ENCODE data around the gene HES4.
"Not testable (repeated sequence)": the region's sequence is repeated elsewhere in the genome, so short reads cannot be mapped to it uniquely, and the experiment has no call there.

The HES4 gene

DNA sequence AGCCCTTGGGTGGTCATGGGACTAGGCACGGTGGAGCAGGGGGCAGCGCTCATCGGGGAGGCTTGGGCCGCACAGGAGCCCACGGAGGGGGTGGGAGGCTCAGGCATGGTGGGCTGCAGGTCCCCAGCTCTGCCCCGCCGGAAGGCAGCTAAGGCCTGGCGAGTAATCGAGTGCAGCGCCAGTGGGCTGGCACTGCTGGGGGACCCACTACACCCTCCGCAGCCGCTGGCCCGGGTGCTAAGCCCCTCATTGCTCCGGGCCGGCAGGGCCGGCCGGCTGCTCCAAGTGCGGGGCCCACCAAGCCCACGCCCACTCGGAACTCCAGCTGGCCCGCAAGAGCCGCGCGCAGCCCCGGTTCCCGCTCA lies 18.4 kb upstream of the HES4 start:
- not testable (repeated sequence) for DNase-seq (ENCODE audit: low read depth in 2 of 2)

GRCh38 chr1:1017397-1018320 lies 17.8 kb upstream of the HES4 start:
- not testable (repeated sequence) for DNase-seq (ENCODE audit: low read depth in 2 of 2)

- DNase-seq (ENCODE audit: low read depth in 2 of 2), result no peak
Observed at GRCh38 chr1:1014799-1015681, 15.1 kb upstream of the HES4 start.

DNA sequence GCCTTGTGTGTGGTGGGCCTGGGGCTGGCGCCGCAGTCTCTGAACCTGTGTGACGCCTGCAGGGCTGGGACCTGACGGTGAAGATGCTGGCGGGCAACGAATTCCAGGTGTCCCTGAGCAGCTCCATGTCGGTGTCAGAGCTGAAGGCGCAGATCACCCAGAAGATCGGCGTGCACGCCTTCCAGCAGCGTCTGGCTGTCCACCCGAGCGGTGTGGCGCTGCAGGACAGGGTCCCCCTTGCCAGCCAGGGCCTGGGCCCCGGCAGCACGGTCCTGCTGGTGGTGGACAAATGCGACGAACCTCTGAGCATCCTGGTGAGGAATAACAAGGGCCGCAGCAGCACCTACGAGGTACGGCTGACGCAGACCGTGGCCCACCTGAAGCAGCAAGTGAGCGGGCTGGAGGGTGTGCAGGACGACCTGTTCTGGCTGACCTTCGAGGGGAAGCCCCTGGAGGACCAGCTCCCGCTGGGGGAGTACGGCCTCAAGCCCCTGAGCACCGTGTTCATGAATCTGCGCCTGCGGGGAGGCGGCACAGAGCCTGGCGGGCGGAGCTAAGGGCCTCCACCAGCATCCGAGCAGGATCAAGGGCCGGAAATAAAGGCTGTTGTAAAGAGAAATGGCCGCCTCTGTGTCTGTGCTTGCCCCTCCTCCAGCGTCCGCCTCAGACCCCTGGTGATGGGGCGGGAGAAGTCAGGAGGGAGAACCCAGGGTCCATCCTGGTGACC lies 14.2 kb upstream of the HES4 start:
- DNase-seq (ENCODE audit: low read depth in 2 of 2), result no peak

- peak; percentile 81 to 85 for DNase-seq (ENCODE audit: low read depth in 2 of 2)
Observed at GRCh38 chr1:1013105-1013921, 13.4 kb upstream of the HES4 start, which contains the start of gene ISG15. ISG15 (plus strand) TSS chr1:1013497; CDS start chr1:1013574, 77 bp downstream.

DNA sequence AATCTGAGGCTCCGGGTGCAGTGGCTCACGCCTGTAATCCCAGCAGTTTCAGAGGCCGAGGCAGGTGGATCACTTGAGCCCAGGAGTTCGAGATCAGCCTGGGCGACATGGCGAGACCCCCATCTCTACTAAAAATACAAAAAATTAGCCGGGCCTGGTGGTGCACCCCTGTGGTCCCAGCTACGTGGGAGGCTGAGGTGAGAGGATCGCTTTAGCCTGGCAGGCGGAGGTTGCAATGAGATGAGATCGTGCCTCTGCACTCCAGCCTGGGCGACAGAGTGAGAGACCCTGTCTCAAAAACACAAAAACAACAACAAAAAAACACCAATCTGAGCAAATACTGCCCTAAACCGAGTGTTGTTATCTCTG lies 12.8 kb upstream of the HES4 start:
- not testable (repeated sequence) for DNase-seq (ENCODE audit: low read depth in 2 of 2)

DNA sequence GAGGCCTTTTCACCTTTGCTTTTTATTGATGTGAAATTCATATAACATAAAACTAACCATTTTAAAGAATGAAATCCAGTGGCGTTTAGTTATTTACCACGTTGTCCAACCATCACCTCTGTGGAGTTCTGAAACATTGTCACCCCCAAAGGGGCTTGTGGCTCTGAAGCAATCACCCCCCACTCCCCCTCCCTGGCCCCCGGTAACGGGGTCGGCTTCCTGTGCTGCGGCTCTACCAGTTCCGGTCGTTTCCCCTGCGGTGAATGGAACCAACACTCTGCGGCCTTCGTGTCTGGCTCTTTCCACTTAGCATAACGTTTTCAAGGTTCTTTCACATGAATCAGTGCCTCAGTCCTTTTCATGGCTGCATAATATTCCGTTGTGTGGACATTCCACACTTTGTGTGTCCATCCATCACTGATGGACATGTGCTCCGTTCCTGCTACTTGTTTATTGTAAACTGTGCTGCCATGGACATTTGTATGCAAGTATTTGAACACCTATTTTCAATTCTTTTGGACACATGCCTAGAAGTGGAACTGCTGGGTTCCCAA lies 11.6 kb upstream of the HES4 start:
- no peak for DNase-seq (ENCODE audit: low read depth in 2 of 2)

DNA sequence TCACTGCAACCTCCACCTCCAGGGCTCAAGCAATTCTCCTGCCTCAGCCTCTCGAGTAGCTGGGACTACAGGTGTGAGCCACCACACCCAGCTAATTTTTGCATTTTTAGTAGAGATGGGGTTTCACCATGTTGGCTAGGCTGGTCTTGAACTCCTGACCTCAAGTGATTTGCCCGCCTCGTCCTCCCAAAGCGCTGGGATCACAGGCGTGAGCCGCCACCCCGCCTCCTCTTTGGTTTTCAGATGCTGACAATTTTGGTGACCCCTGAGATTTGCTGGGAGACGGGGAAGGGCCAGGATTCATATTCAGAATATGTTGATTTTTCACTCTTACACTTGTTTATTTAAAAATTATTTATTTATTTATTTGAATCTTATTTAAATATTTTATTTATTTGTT lies 10.2 kb upstream of the HES4 start:
- DNase-seq (ENCODE audit: low read depth in 2 of 2), result not testable (repeated sequence)

DNA sequence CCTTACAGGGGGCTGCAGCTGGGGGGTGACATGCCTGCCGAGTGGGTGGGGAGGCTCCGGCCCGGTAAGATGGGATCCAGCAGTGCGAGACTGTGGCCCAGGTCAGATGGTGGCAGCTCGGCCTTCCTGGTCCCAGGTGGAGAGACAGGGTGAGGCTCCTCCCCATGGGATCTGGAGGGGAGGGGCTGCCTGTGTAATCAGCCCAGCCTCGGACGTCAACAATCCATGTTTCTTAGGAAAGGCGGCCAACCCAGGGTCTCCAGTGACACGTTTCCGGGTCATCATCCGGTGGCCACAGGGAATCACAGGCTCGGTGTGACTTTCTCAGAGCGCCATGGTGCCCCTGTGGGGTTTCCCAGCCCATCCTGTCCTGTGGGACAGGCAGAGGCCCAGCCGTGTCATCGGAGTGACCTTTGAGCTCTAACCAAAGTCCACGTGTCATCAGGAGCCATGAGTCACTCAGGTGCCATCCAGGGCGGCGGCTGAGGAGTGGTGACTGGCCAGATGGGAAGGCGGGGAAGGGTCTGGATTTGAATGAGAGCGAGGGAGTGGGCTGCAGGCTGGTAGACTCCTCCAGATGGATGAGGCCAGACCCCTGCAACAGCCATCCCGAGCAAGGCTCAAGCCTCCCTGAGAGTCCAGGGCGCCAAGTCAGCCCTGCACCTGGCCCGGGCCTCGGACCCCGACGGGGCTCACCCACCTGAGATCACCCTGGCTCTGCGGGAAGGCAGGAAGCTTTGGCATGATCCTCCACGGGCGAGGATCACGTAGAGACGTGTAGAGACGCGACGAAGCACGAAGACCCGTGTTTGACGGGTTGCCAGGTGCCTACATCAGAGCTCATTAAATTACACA lies 6.6 kb upstream of the HES4 start:
- DNase-seq (ENCODE audit: low read depth in 2 of 2), result no peak

GRCh38 chr1:1005774-1006304 lies 5.9 kb upstream of the HES4 start:
- DNase-seq (ENCODE audit: low read depth in 2 of 2), result no peak

GRCh38 chr1:1004780-1005697 lies 5.1 kb upstream of the HES4 start:
- no peak for DNase-seq (ENCODE audit: low read depth in 2 of 2)

DNA sequence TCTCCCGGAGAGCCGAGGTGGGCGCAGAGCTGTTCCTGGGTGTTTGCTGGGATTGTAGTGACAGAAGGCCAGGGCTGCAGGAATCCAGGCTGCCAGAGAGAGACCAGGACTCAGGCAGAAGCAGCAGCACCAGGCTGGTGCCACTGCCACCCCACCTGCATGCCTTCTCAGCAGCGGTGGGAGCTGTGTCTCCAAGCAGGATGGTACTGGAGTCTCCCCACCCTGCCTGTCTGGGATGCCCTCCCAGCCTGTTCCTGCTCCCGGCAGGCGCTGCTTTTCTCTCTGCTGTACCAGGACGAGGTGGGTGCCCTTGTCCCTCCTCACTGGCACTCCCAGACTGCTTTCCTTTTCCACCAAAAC lies 4.5 kb upstream of the HES4 start:
- no peak for DNase-seq (ENCODE audit: low read depth in 2 of 2)

DNA sequence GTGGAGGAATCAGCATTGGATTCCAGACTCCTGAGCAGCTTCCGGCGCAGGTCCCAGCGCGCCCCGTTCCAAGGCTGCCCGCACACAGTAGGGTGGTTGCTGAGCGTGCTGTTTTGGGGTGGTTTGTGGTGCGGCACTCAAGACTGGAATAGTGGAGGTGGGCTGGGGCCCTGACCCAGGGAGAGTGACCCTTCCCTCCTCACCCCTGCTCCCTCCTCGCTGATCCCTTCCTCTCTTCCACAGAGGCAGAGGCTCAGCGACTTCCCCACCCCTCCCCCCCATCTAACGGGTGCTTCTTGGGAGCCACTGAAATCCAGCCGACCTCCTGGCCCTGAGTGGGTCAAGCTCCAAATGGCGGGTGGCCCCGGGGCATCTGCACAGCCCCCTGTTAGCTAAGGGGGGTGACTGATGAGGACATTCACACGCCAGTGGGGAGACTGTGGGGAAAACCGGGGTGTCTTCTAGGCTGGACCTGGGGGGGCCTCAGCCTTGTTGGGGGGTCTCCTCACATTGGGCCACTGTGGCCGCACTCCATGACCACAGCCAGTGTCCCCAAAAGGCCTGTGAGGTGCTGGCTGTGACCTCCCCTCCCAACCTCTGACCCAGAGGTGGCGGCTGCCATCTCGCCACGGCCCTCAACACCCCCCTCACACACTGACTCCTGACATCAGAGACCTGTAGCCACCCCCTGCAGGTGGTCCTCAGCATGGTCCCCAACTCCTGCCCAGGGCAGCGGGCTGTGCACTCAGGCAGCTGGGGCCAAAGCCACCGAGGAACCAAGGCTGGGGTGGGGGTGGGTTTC lies 3.9 kb upstream of the HES4 start:
- no peak for DNase-seq (ENCODE audit: low read depth in 2 of 2)

DNA sequence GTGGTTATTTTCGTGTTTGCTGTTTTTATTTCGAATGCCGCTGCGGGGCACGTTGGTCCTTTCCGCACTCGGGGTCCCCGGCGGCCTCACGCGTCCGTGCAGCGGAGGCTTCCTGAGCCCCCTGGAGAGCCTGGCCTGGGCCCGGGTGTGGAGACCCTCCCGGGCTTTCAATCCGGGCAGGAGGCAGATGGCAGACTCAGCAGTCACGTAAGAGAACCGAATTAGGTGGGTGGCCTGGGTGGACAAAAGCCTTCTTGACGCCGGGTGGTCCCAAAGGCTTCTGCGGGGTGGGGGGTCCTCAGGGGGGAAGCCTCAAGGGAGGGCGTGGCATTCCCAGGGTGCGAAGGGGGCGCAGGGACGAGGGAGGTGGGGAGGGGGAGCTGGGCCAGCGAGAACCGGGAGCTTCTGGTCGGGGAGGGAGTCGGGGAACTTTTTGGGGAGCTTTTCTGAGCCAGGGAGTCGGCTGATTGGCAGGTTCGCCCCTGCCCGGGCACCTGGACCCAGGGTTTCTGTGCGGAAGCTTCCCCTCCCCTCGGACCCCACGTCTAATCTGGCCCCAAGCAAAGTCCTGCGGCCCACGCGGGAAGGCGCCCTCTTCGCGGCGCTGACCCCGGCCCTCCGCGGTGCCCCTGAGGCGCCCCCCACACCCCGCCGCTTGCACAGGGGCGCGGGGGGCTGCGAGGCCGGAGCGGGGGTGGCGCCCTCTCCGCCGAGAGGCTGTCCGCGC lies 1.3 kb upstream of the HES4 start:
- DNase-seq (ENCODE audit: low read depth in 2 of 2), result no peak

DNA sequence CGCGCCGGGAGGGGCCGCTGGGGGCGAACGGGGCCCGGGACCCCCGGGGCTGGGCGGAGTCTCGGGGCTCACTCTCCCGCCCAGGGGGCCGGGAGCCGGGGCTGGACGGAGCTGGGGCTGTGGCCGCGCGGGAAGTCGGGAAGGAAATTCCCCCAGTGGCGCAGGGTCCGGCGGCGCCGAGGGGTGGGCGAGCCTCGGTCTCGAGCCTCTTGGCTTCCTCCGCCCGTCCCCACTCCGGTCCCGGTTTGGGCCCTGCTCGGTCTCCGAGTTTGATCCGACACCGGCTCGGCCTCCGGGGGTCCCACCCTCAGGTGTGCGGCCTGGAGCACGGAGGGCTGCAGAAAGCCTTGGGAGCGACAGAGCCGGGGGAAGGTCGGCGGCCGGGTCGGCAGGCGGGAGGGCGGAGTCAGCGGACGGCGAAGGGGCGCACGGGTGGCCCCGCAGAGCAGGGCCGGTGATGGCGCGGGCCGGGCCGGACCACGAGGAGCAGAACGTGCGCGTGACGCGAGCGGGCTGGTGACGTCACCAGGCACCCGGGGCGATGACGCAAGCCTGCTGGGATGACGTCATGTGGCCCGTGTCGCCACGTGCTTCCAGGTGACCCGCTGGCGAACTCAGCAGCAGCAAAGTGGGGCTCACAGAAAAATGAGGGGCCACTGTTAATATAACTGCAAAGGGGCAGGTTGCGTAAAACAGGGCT lies 610 bp upstream of the HES4 start:
- DNase-seq (ENCODE audit: low read depth in 2 of 2), result peak; percentile 43 to 63

DNA sequence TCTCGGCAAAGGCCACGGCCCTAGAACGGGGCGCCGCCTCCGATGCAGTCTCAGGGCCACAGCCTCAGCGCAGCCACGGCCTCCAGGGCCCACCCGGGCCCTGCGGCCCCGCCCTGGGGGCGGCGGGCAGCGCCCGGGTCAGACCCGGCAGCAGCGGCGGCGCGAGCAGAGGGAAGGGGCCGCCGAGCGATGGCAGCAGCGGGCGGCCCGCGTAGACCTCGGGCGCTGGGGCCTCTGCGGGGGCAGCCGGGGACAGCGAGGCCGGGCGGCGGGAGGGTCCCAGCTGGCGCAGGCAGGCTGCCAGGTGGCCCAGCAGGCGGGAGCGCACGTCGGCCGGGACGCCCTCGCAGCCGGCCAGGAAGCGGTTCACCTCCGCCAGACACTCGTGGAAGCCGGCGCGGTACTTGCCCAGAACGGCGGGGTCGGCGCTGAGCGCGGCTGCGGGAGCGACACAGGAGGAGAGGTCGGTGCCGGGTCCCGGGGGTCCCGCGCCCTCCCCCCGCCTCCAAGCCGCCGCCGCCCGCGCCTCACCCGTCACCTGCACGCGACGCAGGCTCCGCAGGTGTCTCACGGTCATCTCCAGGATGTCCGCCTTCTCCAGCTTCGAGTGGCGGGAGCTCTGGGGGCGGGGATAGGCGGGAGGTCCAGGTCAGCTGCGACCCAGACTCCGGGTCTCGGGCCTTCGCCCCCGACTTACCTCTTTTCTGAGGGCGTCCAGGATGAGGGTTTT lies 737 bp downstream of the HES4 start:
- DNase-seq (ENCODE audit: low read depth in 2 of 2), result no peak

All from stimulated activated CD8-positive, alpha-beta memory T cell treated with anti-CD3 and anti-CD28 coated beads, Interleukin-7, amount 100 ng/mL, for 4 hours (primary cell).